Posterior cingulate gyrus (tissue), 11 donors: Measurements from ENCODE around the gene ATPAF2.

Source experiments
- DNase-seq, 10 donors: peaks; one replicate each; pipeline versions ENCODE4 v3.0.0 to v3.0.0-alpha.2; 2020 to 2021; ENCODE audit warnings: mixed read lengths in 3 of 10
- intact Hi-C: fragments of 100-400 bp; cut with DNase I; formaldehyde crosslinking; loops from one replicate; pipeline ENCODE4 v1.15.1; 2023

ATPAF2 gene

DNA sequence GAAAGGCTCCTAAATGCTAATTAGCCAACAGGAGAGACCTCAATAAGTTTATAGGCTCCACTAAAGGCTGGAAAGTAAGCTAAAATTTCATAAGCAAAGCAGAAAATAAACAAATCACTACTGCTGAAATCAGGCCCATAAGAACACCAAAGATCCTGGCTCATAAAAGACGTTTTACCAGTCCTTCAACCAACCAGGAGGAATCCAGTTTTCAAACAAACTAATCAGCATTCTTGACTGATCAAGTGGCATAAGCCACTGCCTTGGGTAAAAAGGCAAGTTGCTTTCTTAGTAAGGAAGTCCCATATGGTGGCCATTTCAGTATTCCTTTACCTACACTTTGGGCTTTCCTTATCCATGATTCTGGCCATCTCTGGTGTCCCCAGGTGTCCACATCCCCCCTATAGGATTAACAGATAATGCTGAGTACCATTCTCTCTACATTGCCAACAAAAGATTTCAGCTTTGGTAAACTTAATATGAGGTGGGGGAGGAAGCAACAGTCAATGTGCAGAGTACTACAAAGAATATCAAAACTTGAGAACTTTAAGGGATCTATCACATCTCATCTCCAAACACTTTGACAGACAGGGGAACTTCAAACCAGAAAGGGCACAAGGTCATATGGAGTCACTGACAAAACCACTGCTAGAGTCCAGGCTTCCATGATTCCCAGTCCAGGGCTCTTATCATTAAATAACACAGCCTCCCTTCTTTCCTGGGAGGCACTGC is 68.1 kb downstream of the ATPAF2 start:
- DNase-seq, result no peak
- intact Hi-C loops, result loop anchor here (5.0 kb wide), 2 partner anchors 49 to 289 kb away; partner anchors contain the start of gene RAI1
